NOMO-1 treated with DMSO at 0.1 percent for 48 hours (cell line): ENCODE measurements around the gene ENKD1.
"Not testable (repeated sequence)": the region's sequence is repeated elsewhere in the genome, so short reads cannot be mapped to it uniquely, and the experiment has no call there.

Source experiments
- DNase-seq: peaks from one replicate; lab custom pipeline; 2025; ENCODE audit not compliant: unreplicated experiment; lab: John Stamatoyannopoulos, UW

The ENKD1 gene

GRCh38 chr16:67666559-67667452 is at the start of gene ENKD1, which contains the start of gene C16orf86:
ENKD1 (minus strand) TSS chr16:67666750; CDS start chr16:67666442, 308 bp downstream.
C16orf86 (plus strand) TSS chr16:67666814; CDS start chr16:67666971, 157 bp downstream.
- peak; percentile 74 for DNase-seq

DNA sequence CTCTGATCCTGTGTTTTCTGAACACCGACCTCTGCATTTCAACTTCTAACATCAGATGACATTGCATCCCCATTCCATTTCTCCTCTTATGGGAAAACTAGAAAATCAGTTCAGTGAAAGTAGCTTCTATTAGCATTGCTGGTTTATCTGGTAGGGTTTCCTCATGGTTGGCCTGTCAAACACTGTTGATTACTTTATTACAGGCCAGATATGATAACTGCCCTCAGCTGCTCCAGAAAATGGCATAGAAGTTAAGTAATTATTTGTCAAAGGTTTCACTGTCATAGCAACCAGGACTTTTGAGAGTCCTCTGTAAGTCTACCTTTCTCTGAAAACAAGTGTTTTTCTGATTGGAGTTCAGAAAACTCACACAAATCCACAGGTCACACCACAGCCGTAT is 49.5 kb upstream of the ENKD1 start:
- no peak for DNase-seq

GRCh38 chr16:67714522-67714921 is 48.0 kb upstream of the ENKD1 start:
- DNase-seq: no peak

- peak; percentile 80 for DNase-seq
Observed at GRCh38 chr16:67713647-67714273, 47.2 kb upstream of the ENKD1 start.

GRCh38 chr16:67710607-67711006 is 44.1 kb upstream of the ENKD1 start:
- DNase-seq: no peak

DNA sequence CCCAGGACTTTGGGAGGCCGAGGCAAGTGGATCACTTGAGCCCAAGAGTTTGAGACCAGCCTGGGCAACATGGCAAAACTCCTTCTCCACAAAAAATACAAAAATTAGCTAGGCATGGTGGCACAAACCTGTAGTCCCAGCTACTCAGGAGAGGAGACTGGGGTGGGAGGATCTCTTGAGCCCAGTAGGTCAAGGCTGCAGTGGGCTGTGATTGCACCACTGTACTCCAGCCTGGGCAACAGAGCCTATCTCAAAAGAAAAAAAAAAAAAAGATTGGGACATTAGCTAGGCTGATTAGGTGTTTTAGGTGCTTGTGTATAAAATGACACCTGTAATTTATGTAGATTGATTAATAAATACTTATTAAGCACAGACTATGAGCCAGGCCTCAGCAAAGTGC is 42.5 kb upstream of the ENKD1 start:
- DNase-seq: no peak

GRCh38 chr16:67708368-67708771 is 41.8 kb upstream of the ENKD1 start:
- DNase-seq: no peak

DNA sequence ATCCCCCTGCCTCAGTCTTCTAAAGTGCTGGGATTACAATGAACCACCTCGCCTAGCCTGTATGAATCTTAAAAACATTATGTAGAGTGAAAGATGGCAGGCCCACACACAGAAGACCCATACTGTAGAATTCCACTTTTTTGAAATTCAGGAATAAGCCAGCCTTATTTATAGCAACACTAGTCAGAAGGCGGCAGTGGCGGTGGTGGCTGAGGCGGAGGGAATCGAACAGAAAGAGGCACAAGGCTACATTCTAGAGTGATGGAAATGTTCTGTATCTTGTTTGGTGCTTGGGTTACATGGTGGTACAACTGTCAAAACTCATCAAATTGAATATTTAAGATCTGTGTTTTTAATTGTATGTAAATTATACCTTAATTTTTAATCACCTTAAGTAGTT is 41.2 kb upstream of the ENKD1 start:
- DNase-seq: no peak

DNA sequence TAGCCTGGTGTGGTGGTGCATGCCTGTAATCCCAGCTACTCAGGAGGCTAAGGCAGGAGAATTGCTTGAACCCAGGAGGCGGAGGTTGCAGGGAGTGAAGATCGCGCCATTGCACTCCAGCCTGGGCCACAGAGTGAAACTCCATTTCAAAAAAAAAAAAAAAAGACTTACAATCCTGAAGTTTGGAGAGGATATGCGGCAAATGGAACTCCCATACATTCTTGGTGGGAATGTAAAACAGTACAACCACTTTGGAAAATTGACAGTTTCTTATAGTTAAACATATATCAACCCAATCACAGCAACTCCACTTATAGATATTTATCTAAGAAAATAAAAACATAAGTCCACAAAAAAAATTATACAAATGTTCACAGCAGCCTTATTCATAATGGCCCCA is 40.7 kb upstream of the ENKD1 start:
- DNase-seq: no peak

- DNase-seq: no peak
Observed at GRCh38 chr16:67704110-67704509, 37.6 kb upstream of the ENKD1 start.

GRCh38 chr16:67703626-67704025 is 37.1 kb upstream of the ENKD1 start:
- DNase-seq: no peak

DNA sequence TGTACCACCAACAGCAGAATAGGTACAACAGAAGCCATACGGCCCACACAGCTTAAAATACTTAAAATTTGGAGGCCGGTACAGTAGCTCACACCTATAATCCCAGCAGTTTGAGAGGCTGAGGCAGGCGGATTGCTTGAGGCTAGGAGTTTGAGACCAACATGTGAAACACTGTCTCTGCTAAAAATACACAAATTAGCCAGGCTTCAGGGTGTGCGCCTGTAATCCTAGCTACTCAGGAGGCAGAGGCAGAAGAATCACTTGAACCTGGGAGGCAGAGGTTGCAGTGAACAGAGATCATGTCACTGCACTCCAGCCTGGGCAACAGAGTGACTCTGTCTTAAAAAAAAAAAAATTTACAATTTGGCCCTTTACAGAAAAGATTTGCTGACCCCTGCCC is 35.6 kb upstream of the ENKD1 start:
- no peak for DNase-seq

- DNase-seq: no peak
Observed at GRCh38 chr16:67701420-67701819, 34.9 kb upstream of the ENKD1 start.

DNA sequence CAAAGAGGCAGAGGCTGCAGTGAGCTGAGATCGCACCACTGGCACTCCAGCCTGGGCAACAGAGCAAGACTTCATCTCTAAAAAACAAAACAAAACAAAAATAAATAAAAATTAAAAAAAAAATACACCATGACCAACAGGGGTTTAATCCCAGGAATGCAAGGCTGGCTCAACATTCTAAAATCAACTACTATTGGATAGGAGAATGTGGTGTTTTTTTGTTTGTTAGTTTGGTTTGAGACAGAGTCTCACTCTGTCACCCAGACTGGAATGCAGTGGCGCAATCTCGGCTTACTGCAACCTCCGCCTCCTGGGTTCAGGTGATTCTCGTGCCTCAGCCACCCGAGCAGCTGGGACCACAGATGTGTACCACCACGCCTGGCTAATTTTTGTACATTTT is 32.7 kb upstream of the ENKD1 start:
- DNase-seq: no peak

GRCh38 chr16:67697422-67698185 is 31.1 kb upstream of the ENKD1 start:
- DNase-seq: peak; percentile 7

DNA sequence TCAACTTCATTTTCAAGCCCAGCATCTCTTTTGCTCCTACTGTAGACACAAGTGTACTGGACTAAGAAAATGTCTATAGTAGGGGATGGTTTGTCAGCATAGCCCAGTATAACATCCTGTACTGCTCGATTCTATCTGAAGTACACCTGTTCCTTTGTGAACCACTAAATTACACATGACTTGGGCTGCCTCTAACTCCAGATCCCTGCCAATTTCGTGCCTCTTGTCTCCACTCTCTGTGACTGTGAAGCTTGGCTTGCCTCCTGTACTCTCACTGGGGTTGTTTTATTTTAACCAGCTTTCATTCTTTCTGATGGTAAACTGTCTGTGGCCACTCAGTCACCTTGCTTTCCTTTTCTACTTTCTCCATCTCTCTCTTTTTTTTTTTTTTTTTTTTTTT is 28.1 kb upstream of the ENKD1 start:
- DNase-seq: no peak

- not testable (repeated sequence) for DNase-seq
Observed at GRCh38 chr16:67693517-67694285, 27.2 kb upstream of the ENKD1 start.

DNA sequence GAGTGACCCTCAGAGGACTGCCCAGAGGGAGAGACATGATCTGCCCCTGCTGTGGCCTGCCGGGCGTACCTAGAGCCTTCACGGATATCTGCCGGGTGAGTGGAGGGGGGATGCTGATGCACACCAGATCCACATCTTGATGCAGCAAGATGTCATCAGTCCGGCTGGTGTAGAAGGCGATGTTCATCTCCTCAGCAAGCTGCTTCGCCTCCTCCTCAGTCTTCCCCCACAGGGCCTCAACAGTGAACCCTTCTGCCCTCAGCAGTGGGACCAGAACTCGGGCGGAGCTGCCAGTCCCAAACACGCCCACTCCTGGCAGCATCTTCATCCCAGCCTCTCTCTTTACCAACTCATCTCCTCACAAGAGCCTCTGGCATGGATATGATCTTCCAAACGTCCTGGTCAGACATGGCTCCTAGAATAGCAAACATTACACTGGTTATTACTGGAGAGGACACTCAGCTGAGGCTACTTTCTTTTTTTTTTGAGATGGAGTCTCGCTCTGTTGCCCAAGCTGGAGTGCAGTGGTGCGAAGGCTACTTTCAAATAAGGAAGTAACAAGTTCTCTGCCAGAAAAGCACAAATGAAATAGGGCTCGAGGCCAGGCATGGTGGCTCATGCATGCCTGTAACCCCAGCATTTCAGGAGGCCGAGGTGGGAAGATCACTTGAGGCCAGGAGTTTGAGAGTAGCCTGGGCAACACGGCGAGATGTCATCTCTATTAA is 19.0 kb upstream of the ENKD1 start:
- no peak for DNase-seq

DNA sequence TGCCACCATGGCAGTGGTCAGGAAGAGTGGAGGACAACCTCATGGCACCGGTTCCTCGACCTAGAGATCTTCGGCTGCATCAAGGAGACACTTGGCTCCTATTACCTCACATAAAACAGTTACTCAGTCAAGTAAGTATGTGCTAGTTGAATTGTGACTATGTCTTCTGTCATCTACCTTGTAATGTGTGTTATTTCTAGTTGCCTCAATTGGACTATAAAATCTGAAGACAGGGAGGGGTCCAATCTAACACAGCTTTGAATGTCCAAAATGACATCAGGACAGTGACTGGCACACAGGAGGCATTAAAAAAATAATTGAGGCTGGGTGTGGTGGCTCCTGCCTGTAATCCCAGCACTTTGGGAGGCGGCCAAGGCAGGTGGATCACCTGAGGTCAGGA is 17.2 kb upstream of the ENKD1 start:
- DNase-seq: no peak
